Measurements from ENCODE around the gene CD2.

The CD2 gene

GRCh38 chr1:116717318-116717717 lies 36.9 kb upstream of the CD2 start:
- H3K56ac ChIP-seq (ENCODE audit: low read length) = no peak overlapping the region
- no peak overlapping the region for H3K23ac ChIP-seq (ENCODE audit: low read length)
- H3K79me1 ChIP-seq (ENCODE audit: low read length) = no peaks in the 10 kb centered on the region
- H3K4ac ChIP-seq (ENCODE audit: low read depth, low read length) = no peak overlapping the region
- no peak overlapping the region for H4K8ac ChIP-seq (ENCODE audit: low read depth, low read length)
- H3K9ac ChIP-seq (ENCODE audit: low read length) = no peak overlapping the region
- no peak overlapping the region for H2AK5ac ChIP-seq (ENCODE audit: low read length)
- no CpG with 5 or more reads among the region's 3 CpGs for WGBS (ENCODE audit: extremely low coverage, insufficient coverage, low lambda C conversion rate)
- no peak overlapping the region for H3K4me3 ChIP-seq (ENCODE audit: low read length)
- no peak overlapping the region for H3K4me2 ChIP-seq (ENCODE audit: low read length)
- no peak for DNase-seq
- no peaks in the 10 kb centered on the region for H3K79me2 ChIP-seq (ENCODE audit: control insufficient read depth, insufficient read depth, low read length)
- H2BK15ac ChIP-seq (replicated peaks; ENCODE audit: low read depth) = no peak overlapping the region
- H3K36me3 ChIP-seq (ENCODE audit: control insufficient read depth, insufficient read depth, low read length) = no peaks in the 10 kb centered on the region
- no peak overlapping the region for H2BK5ac ChIP-seq (ENCODE audit: low read length)
- peaks cover 6% of the 10 kb centered on the region for H3K4me1 ChIP-seq (ENCODE audit: control insufficient read depth, low read depth, low read length)
- no peaks in the 10 kb centered on the region for H3K27me3 ChIP-seq (ENCODE audit: insufficient read depth, low read length, poor library complexity)
- no peak overlapping the region for H3K18ac ChIP-seq (ENCODE audit: low read length)
- no peak overlapping the region for H4K5ac ChIP-seq (ENCODE audit: low read length)
- no peak overlapping the region for H2BK120ac ChIP-seq (ENCODE audit: low read depth, low read length)
- H3K27ac ChIP-seq (ENCODE audit: low read depth, low read length) = no peak overlapping the region

GRCh38 chr1:116720364-116721038 lies 33.7 kb upstream of the CD2 start:
- H3K18ac ChIP-seq (ENCODE audit: low read length) = no peak overlapping the region
- no peak overlapping the region for H3K23ac ChIP-seq (ENCODE audit: low read length)
- no peak overlapping the region for H2BK5ac ChIP-seq (ENCODE audit: low read length)
- no peak overlapping the region for H3K4ac ChIP-seq (ENCODE audit: low read depth, low read length)
- no peak overlapping the region for H3K56ac ChIP-seq (ENCODE audit: low read length)
- H3K27ac ChIP-seq (ENCODE audit: low read depth, low read length) = no peak overlapping the region
- no peak overlapping the region for H3K4me2 ChIP-seq (ENCODE audit: low read length)
- no peaks in the 10 kb centered on the region for H3K79me1 ChIP-seq (ENCODE audit: low read length)
- H4K8ac ChIP-seq (ENCODE audit: low read depth, low read length) = no peak overlapping the region
- no peak overlapping the region for H2BK15ac ChIP-seq (replicated peaks; ENCODE audit: low read depth)
- DNase-seq = no peak
- no peaks in the 10 kb centered on the region for H3K4me1 ChIP-seq (ENCODE audit: control insufficient read depth, low read depth, low read length)
- no peaks in the 10 kb centered on the region for H3K79me2 ChIP-seq (ENCODE audit: control insufficient read depth, insufficient read depth, low read length)
- no peaks in the 10 kb centered on the region for H3K36me3 ChIP-seq (ENCODE audit: control insufficient read depth, insufficient read depth, low read length)
- H4K5ac ChIP-seq (ENCODE audit: low read length) = no peak overlapping the region
- no peaks in the 10 kb centered on the region for H3K27me3 ChIP-seq (ENCODE audit: insufficient read depth, low read length, poor library complexity)
- H2AK5ac ChIP-seq (ENCODE audit: low read length) = no peak overlapping the region
- no peak overlapping the region for H2BK120ac ChIP-seq (ENCODE audit: low read depth, low read length)
- WGBS (ENCODE audit: extremely low coverage, insufficient coverage, low lambda C conversion rate) = no CpG with 5 or more reads among the region's 4 CpGs
- H3K4me3 ChIP-seq (ENCODE audit: low read length) = no peak overlapping the region
- no peak overlapping the region for H3K9ac ChIP-seq (ENCODE audit: low read length)

- H2AK5ac ChIP-seq (ENCODE audit: low read length) = no peak overlapping the region
- no peak overlapping the region for H3K23ac ChIP-seq (ENCODE audit: low read length)
- no peak overlapping the region for H3K18ac ChIP-seq (ENCODE audit: low read length)
- no peak overlapping the region for H3K27ac ChIP-seq (ENCODE audit: low read depth, low read length)
- H4K5ac ChIP-seq (ENCODE audit: low read length) = no peak overlapping the region
- H3K9ac ChIP-seq (ENCODE audit: low read length) = no peak overlapping the region
- no peak overlapping the region for H4K8ac ChIP-seq (ENCODE audit: low read depth, low read length)
- H3K79me1 ChIP-seq (ENCODE audit: low read length) = no peaks in the 10 kb centered on the region
- no peaks in the 10 kb centered on the region for H3K79me2 ChIP-seq (ENCODE audit: control insufficient read depth, insufficient read depth, low read length)
- no peaks in the 10 kb centered on the region for H3K36me3 ChIP-seq (ENCODE audit: control insufficient read depth, insufficient read depth, low read length)
- no peak overlapping the region for H3K4ac ChIP-seq (ENCODE audit: low read depth, low read length)
- no peak for DNase-seq
- no peak overlapping the region for H3K56ac ChIP-seq (ENCODE audit: low read length)
- no peak overlapping the region for H2BK120ac ChIP-seq (ENCODE audit: low read depth, low read length)
- no peak overlapping the region for H3K4me2 ChIP-seq (ENCODE audit: low read length)
- H3K4me1 ChIP-seq (ENCODE audit: control insufficient read depth, low read depth, low read length) = no peaks in the 10 kb centered on the region
- H2BK5ac ChIP-seq (ENCODE audit: low read length) = no peak overlapping the region
- WGBS (ENCODE audit: extremely low coverage, insufficient coverage, low lambda C conversion rate) = no CpG with 5 or more reads among the region's 5 CpGs
- H3K27me3 ChIP-seq (ENCODE audit: insufficient read depth, low read length, poor library complexity) = no peaks in the 10 kb centered on the region
- H2BK15ac ChIP-seq (replicated peaks; ENCODE audit: low read depth) = no peak overlapping the region
- H3K4me3 ChIP-seq (ENCODE audit: low read length) = no peak overlapping the region
These were observed 33.2 kb upstream of the CD2 start for GRCh38 chr1:116721039-116721405.

GRCh38 chr1:116721451-116722007 lies 32.7 kb upstream of the CD2 start:
- H3K4ac ChIP-seq (ENCODE audit: low read depth, low read length) = no peak overlapping the region
- no peaks in the 10 kb centered on the region for H3K79me2 ChIP-seq (ENCODE audit: control insufficient read depth, insufficient read depth, low read length)
- H3K36me3 ChIP-seq (ENCODE audit: control insufficient read depth, insufficient read depth, low read length) = no peaks in the 10 kb centered on the region
- no peak overlapping the region for H3K4me2 ChIP-seq (ENCODE audit: low read length)
- H4K8ac ChIP-seq (ENCODE audit: low read depth, low read length) = no peak overlapping the region
- no peak overlapping the region for H3K4me3 ChIP-seq (ENCODE audit: low read length)
- no peak overlapping the region for H3K18ac ChIP-seq (ENCODE audit: low read length)
- no CpG with 5 or more reads among the region's 4 CpGs for WGBS (ENCODE audit: extremely low coverage, insufficient coverage, low lambda C conversion rate)
- H2AK5ac ChIP-seq (ENCODE audit: low read length) = no peak overlapping the region
- H2BK15ac ChIP-seq (replicated peaks; ENCODE audit: low read depth) = no peak overlapping the region
- H3K56ac ChIP-seq (ENCODE audit: low read length) = no peak overlapping the region
- H2BK5ac ChIP-seq (ENCODE audit: low read length) = no peak overlapping the region
- no peak overlapping the region for H3K9ac ChIP-seq (ENCODE audit: low read length)
- H4K5ac ChIP-seq (ENCODE audit: low read length) = no peak overlapping the region
- no peak overlapping the region for H3K27ac ChIP-seq (ENCODE audit: low read depth, low read length)
- no peaks in the 10 kb centered on the region for H3K4me1 ChIP-seq (ENCODE audit: control insufficient read depth, low read depth, low read length)
- no peaks in the 10 kb centered on the region for H3K27me3 ChIP-seq (ENCODE audit: insufficient read depth, low read length, poor library complexity)
- H2BK120ac ChIP-seq (ENCODE audit: low read depth, low read length) = no peak overlapping the region
- no peaks in the 10 kb centered on the region for H3K79me1 ChIP-seq (ENCODE audit: low read length)
- no peak overlapping the region for H3K23ac ChIP-seq (ENCODE audit: low read length)
- no peak for DNase-seq

DNA sequence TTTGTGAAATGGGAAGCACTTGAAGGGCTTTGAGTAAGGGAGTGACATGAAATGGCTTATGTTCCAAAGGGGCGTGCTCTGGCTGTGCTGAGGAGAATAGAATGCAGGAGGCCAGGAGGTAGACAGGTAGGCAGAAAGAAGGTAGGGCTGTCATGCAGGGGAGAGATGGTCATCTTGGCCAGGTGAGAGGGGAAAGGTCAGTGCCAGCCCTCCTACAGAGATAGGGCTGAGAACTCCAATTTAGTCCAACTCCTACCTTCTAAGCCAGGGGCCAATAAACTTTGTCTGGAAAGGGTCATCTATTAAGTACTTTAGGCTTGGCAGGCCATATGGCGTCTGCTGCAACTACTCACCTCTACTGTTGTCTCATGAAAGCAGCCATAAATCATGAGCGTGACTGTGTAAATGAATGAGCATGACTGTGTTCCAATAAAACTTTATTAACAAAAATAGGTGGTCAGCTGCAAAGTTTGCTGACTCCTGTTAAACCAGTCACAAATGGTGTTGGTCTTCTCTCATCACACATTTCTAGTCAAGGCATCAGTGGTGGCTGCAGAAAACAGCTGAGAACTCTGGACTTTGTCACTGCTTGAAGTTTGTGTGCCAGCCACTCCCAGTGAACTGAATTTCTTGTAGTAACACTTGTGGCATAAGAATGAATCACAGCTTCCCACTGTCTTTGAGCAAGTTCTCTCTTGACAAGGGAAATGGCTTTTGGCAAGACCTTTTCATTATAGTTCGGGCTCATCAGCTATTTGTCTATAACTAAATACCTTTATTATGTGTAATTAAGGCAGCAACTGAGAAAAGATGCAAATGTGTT lies 32.0 kb upstream of the CD2 start:
- Histone ChIP-seq H3K4ac (ENCODE audit: low read depth, low read length) (no peak overlapping the region), H3K56ac (ENCODE audit: low read length) (no peak overlapping the region), H4K8ac (ENCODE audit: low read depth, low read length) (no peak overlapping the region), H3K27ac (ENCODE audit: low read depth, low read length) (no peak overlapping the region), H2BK120ac (ENCODE audit: low read depth, low read length) (no peak overlapping the region), H2AK5ac (ENCODE audit: low read length) (no peak overlapping the region), H3K23ac (ENCODE audit: low read length) (no peak overlapping the region), H3K4me1 (ENCODE audit: control insufficient read depth, low read depth, low read length) (no peaks in the 10 kb centered on the region), H3K27me3 (ENCODE audit: insufficient read depth, low read length, poor library complexity) (no peaks in the 10 kb centered on the region), H3K36me3 (ENCODE audit: control insufficient read depth, insufficient read depth, low read length) (no peaks in the 10 kb centered on the region), H3K4me2 (ENCODE audit: low read length) (no peak overlapping the region), H3K9ac (ENCODE audit: low read length) (no peak overlapping the region), H3K79me2 (ENCODE audit: control insufficient read depth, insufficient read depth, low read length) (no peaks in the 10 kb centered on the region), H3K4me3 (ENCODE audit: low read length) (no peak overlapping the region), H2BK15ac (replicated peaks; ENCODE audit: low read depth) (no peak overlapping the region), H3K18ac (ENCODE audit: low read length) (no peak overlapping the region), H2BK5ac (ENCODE audit: low read length) (no peak overlapping the region), H4K5ac (ENCODE audit: low read length) (no peak overlapping the region), H3K79me1 (ENCODE audit: low read length) (no peaks in the 10 kb centered on the region)
- no CpG with 5 or more reads among the region's 4 CpGs for WGBS (ENCODE audit: extremely low coverage, insufficient coverage, low lambda C conversion rate)
- DNase-seq = no peak

Measured in mesendoderm (in vitro differentiated cells).